Cerebellar cortex (tissue), 1 donor: ENCODE measurements around the gene NMB.
A peak's percentile ranks its signal among the peaks of the same experiment; 100 is the strongest.
"Not testable (repeated sequence)": the region's sequence is repeated elsewhere in the genome, so short reads cannot be mapped to it uniquely, and the experiment has no call there.

ENCODE experiments used
- DNase-seq: peaks from one replicate; pipeline ENCODE4 v3.0.0-alpha.2; 2015; ENCODE audit warnings: low spot score

The NMB gene

DNA sequence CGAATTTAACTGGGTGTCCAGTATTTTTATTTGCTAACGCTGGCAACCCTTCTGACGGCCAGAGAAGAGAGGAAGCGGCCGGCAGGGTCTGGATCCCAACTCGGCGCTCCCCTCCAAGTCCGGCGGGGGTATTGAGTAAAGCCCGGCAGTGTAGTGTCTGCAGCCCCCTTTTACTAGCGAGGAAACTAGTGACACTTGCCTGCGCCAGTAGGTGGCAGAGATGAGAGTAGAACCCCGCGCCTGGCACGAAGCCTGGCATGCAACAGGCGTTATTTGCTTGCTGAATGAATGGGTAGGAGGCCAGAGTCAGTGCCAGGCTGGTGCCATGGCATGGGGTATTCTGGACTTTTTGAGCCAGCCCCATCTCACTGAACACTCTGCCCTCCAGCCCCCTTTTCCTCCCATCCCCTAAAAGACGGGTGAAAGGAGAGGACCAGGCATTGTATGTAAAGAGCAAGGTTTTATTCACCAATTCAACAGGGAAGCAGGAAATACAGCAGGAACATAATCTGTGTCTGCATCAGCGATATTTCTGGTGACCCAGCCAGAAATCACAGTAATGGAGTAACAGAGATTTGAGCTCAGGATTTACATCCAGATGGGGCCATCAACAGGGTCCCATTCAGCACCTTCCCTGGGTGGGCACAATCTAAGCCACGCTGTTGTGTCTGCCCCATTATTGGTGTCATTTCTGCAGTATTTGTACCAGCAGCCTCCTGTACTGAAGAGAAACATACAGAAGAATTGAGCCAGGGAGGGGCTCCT, 3.1 kb downstream of the NMB start:
- DNase-seq = peak; percentile 82

GRCh38 chr15:84653910-84654688, 3.9 kb downstream of the NMB start, which contains the start of gene WDR73:
Gene WDR73 (minus strand): TSS chr15:84654283. CDS start chr15:84654274, 9 bp downstream.
- DNase-seq = peak; percentile 96

- no peak for DNase-seq
Observed at GRCh38 chr15:84653584-84653909, 4.5 kb downstream of the NMB start.

DNA sequence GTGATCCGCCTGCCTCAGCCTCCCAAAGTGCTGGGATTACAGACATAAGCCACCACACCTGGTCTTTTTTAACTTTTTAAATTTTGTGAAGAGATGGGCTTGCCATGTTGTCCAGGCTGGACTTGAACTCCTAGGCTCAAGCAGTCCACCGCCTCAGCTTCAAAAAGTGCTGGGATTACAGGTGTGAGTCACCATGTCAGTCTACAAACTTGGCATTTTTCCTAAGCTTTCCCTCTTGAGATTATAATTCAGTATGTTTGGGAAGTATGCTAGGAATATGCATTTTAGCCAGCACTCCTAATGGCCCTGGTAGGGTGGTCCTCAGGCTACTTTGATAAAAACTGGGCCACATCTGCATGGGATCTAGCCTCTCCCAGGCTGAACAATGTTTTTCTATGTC, 8.3 kb downstream of the NMB start:
- no peak for DNase-seq

DNA sequence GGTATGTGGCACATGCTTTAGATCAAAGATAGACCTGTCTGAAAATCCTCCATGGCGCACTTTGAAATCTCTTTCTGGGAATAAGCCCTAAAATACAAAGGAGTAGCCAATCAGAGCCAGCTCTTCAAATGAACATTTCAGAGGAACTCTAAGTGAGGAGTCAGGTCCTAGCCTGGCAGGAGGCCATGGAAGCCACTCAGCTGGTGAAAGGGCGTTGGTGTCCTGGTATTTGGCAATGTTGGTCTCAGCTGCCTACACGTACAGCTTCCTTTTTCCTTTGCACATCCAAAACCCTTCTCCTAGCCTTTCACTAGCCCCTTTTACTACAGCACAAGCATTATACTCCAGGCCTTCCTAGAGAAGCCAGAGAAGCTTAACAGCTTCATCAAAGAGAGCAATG, 9.5 kb downstream of the NMB start:
- no peak for DNase-seq

- no peak for DNase-seq
Observed at GRCh38 chr15:84647726-84648125, 10.3 kb downstream of the NMB start.

GRCh38 chr15:84645997-84646396, 12.0 kb downstream of the NMB start:
- DNase-seq = no peak

- DNase-seq = no peak
Observed at GRCh38 chr15:84645496-84645895, 12.5 kb downstream of the NMB start.

- DNase-seq = no peak
Observed at GRCh38 chr15:84643838-84644237, 14.2 kb downstream of the NMB start.

DNA sequence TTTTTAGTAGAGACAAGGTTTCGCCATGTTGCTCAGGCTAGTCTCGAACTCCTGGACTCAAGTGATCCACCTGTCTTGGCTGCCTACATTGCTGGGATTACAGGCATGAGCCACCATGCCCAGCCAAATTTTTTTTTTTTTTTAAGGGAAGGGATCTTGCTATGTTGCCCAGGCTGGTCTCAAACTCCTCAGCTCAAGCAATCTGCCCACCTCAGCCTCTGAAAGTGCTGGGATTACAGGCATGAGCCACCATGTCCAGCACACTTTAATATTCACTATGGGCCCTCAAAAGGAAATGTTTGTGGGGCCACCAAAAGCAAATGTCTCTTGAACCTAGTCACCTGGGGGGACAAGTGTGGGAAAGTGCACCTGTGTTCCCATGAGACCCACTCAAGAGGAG, 15.4 kb downstream of the NMB start:
- DNase-seq = not testable (repeated sequence)

- DNase-seq = not testable (repeated sequence)
Observed at GRCh38 chr15:84641871-84642270, 16.1 kb downstream of the NMB start.

GRCh38 chr15:84638103-84638502, 19.9 kb downstream of the NMB start:
- peak; percentile 54 for DNase-seq

DNA sequence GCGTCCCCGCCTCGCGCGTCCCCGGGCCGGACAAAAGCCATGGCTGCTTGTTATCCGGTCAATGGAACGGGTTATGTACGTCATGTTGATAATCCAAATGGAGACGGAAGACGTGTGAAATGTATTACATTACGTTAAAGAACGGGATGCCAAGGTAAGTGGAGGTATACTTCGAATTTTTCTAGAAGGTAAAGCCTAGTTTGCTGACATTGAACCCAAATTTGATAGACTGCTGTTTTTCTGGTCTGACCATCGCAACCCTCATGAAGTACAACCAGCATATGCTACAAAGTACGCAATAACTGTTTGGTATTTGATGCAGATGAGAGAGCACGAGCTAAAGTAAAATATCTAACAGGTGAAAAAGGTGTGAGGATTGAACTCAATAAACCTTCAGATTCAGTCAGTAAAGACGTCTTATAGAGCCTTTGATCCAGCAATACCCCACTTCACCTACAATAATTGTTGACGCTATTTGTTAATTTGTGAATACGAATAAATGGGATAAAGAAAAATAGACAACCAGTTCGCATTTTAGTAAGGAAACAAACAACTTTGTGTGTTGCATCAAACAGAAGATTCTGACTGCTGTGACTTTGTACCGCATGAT, 23.7 kb downstream of the NMB start:
- DNase-seq = peak; percentile 61

- peak; percentile 60 for DNase-seq
Observed at GRCh38 chr15:84633311-84634227, 24.4 kb downstream of the NMB start.

GRCh38 chr15:84631706-84632272, 26.2 kb downstream of the NMB start:
- no peak for DNase-seq

DNA sequence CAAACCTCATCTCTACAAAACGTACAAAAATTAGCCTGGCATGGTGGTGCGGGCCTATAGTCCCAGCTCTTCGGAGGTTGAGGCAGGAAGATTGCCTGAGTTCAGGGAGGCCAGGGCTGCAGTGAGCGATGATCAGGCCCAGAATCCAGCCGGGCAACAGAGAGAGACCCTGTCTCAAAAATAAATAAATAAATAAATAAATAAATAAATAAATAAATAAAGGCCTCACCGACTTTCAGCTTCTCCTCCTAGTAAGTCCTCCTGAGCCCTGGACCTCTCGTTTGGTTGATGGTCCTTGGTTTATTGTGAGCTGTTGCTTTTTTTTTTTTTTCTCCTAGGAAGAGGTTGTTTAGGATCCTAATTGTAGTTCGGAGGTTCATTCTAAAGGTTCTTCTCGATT, 29.0 kb downstream of the NMB start:
- no peak for DNase-seq

DNA sequence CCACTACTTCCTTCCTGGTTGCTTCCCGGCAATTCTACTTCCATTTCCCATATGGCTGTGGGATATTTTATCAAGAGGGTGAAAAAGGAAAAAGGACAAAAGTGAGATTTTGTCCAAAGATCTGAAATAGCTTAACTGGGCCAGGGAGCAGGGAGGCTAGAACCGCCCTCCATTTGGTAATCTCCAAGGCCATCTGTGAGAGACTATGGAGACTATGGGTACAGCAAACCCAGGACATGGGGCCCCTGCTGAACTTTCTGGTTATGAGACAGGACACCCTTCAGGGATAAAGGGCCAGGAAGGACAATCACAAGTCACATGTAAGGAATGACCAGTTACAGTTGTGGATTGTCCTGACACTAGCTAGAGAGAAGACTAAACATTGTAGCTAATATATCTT, 32.9 kb downstream of the NMB start:
- no peak for DNase-seq

DNA sequence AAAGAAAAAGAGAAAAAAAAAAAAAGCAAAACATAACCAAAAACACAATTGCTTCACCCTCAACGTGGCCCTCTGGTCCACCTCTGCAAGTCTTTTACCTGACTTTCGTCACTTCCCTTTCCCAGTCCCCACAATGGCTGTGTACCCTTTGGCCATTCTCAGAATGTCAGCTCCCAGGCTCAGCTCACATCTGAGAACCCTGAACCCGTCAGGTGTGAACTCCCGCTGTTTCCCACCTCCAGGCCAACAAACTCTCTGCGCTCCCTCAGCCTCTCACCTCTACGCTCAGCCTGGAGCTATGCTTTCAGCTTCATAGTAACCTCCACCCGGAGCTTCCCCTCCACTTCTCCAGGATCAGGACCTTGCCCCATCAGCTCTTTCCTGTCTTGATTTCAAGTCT, 33.6 kb downstream of the NMB start:
- DNase-seq = no peak

- DNase-seq = no peak
Observed at GRCh38 chr15:84621358-84621979, 36.5 kb downstream of the NMB start.

GRCh38 chr15:84620626-84621025, 37.4 kb downstream of the NMB start:
- DNase-seq = no peak

- DNase-seq = no peak
Observed at GRCh38 chr15:84616235-84616634, 41.8 kb downstream of the NMB start.
